GM12864 (cell line): Measurements from ENCODE around the gene APOBEC3A.
A peak's percentile ranks its signal among the peaks of the same experiment; 100 is the strongest.
"Not testable (repeated sequence)": the region's sequence is repeated elsewhere in the genome, so short reads cannot be mapped to it uniquely, and the experiment has no call there.

Experiments used
- DNase-seq: peaks from one replicate; pipeline ENCODE4 v3.0.0-alpha.2; 2011; ENCODE audit warnings: low read depth
- H3K4me3 ChIP-seq: 2 replicates; pipeline ENCODE4 v1.5.1; 2011; ENCODE audit warnings: mild to moderate bottlenecking, low read depth, low read length, control low read depth
- CTCF ChIP-seq: IDR thresholded peaks from 2 replicates; pipeline ENCODE4 v1.5.1; 2011; ENCODE audit warnings: low read depth, mild to moderate bottlenecking, moderate library complexity, low read length, control low read depth, inconsistent platforms; ENCODE audit errors: missing control alignments

Gene APOBEC3A

GRCh38 chr22:38941488-38941987 is 15.9 kb upstream of the APOBEC3A start:
- H3K4me3 ChIP-seq, result peak overlapping the region; percentile 29; the same call in 1 of the 2 replicates
- peak; percentile 83 for DNase-seq
- TF ChIP-seq CTCF, result no peak

GRCh38 chr22:38942702-38943101 is 14.7 kb upstream of the APOBEC3A start:
- no peak for DNase-seq
- no peak for TF ChIP-seq CTCF
- no peak overlapping the region for H3K4me3 ChIP-seq

- no peak overlapping the region for H3K4me3 ChIP-seq
- DNase-seq, result no peak
- TF ChIP-seq CTCF, result peak; percentile 63
These were observed 14.2 kb upstream of the APOBEC3A start for GRCh38 chr22:38943201-38943600.

- no peak for TF ChIP-seq CTCF
- H3K4me3 ChIP-seq, result no peak overlapping the region
- DNase-seq, result no peak
These were observed 13.5 kb upstream of the APOBEC3A start for GRCh38 chr22:38943882-38944281.

- H3K4me3 ChIP-seq, result no peak overlapping the region
- no peak for TF ChIP-seq CTCF
- DNase-seq, result no peak
These were observed 12.8 kb upstream of the APOBEC3A start for GRCh38 chr22:38944653-38945052.

- DNase-seq, H3K4me3 ChIP-seq: not testable (repeated sequence)
These were observed 11.6 kb upstream of the APOBEC3A start for GRCh38 chr22:38945706-38946338.

GRCh38 chr22:38946771-38947170 is 10.6 kb upstream of the APOBEC3A start:
- TF ChIP-seq CTCF, result no peak
- H3K4me3 ChIP-seq, result no peak overlapping the region
- no peak for DNase-seq
